Measurements from ENCODE around the gene SERPINA6.

DNA sequence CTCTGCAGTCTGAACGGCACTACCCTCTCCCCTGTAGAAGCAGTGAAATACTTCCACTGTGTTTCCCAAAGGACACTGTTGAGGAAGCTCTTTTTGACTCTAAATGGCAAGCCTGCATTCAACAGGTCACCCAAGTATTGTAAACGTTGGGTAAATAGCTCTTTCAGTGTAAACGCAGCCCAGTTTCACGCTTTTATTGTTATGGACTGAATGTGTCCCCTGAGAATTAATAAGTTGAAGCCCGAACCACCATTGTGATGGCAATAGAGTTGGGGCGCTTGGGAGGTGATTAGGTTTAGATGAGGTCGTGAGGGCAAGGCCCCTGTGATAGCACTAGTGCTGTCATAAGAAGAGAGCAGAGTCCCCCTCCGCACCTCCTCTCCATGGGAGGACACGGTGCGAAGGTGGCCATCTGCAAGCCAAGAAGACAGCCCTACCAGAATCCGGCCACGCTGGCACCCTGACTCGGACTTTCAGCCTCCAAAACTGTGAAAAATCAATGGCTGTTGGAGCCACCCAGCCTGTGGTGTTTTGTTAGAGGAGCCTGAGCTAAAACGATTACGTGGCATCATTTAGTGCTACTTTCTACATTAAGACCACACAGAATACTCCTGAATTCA, 31.1 kb downstream of the SERPINA6 start:
- TF ChIP-seq, protein P1, sequence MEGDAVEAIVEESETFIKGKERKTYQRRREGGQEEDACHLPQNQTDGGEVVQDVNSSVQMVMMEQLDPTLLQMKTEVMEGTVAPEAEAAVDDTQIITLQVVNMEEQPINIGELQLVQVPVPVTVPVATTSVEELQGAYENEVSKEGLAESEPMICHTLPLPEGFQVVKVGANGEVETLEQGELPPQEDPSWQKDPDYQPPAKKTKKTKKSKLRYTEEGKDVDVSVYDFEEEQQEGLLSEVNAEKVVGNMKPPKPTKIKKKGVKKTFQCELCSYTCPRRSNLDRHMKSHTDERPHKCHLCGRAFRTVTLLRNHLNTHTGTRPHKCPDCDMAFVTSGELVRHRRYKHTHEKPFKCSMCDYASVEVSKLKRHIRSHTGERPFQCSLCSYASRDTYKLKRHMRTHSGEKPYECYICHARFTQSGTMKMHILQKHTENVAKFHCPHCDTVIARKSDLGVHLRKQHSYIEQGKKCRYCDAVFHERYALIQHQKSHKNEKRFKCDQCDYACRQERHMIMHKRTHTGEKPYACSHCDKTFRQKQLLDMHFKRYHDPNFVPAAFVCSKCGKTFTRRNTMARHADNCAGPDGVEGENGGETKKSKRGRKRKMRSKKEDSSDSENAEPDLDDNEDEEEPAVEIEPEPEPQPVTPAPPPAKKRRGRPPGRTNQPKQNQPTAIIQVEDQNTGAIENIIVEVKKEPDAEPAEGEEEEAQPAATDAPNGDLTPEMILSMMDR (conservative IDR thresholded peaks at IDR 0.05): no peak
- no peak for TF ChIP-seq EZH2 (IDR thresholded peaks at IDR 0.05; ENCODE audit: low read depth)

Measured in PC-9 (cell line).